Loucy (cell line): ENCODE results near the gene KCNH4.

Source experiments
- H2AFZ ChIP-seq: fragments of 200-600 bp; sonication (generic); 2 replicates; pipeline ENCODE4 v1.6.0; 2016; ENCODE audit warnings: antibody characterized with exemption, mild to moderate bottlenecking, low read length, moderate library complexity
- H3F3A ChIP-seq: fragments of 200-600 bp; 2 replicates; pipeline ENCODE4 v1.6.0; 2016; ENCODE audit warnings: antibody characterized with exemption, low read depth, mild to moderate bottlenecking
- H3K27me3 ChIP-seq: fragments of 200-600 bp; sonication (generic); 2 replicates; pipeline ENCODE4 v1.6.1; 2014; ENCODE audit warnings: low read length, mild to moderate bottlenecking; ENCODE audit not compliant: insufficient read depth, poor library complexity, severe bottlenecking
- H3K36me3 ChIP-seq: fragments of 200-600 bp; sonication (generic); 2 replicates; pipeline ENCODE4 v1.6.1; 2016; ENCODE audit warnings: low read length; ENCODE audit not compliant: insufficient read depth
- H3K4me1 ChIP-seq: fragments of 200-600 bp; sonication (generic); 2 replicates; pipeline ENCODE4 v1.5.1; 2014; ENCODE audit warnings: low read length, mild to moderate bottlenecking; ENCODE audit not compliant: insufficient read depth, poor library complexity, severe bottlenecking
- H3K4me2 ChIP-seq: fragments of 200-600 bp; sonication (generic); 2 replicates; pipeline ENCODE4 v1.6.0; 2014; ENCODE audit warnings: antibody characterized with exemption, low read length, low read depth, mild to moderate bottlenecking; ENCODE audit not compliant: poor library complexity, severe bottlenecking
- H3K4me3 ChIP-seq: fragments of 200-600 bp; sonication (generic); 2 replicates; pipeline ENCODE4 v1.5.1; 2014; ENCODE audit warnings: low read length, mild to moderate bottlenecking, mixed read lengths; ENCODE audit not compliant: poor library complexity, severe bottlenecking
- H3K79me2 ChIP-seq: fragments of 200-600 bp; sonication (generic); 2 replicates; pipeline ENCODE4 v1.6.1; 2014; ENCODE audit warnings: low read length; ENCODE audit not compliant: insufficient read depth
- H3K9ac ChIP-seq: fragments of 200-600 bp; sonication (generic); 2 replicates; pipeline ENCODE4 v1.6.0; 2014; ENCODE audit warnings: mild to moderate bottlenecking, low read depth, low read length, moderate library complexity; ENCODE audit not compliant: poor library complexity, severe bottlenecking
- H3K9me2 ChIP-seq: fragments of 200-600 bp; sonication (generic); replicated peaks from 2 replicates; pipeline ENCODE4 v1.6.1; 2016; ENCODE audit warnings: low read depth, low read length, mixed read lengths
- H3K9me3 ChIP-seq: fragments of 200-600 bp; sonication (generic); 2 replicates; pipeline ENCODE4 v1.6.1; 2014; ENCODE audit warnings: mild to moderate bottlenecking, antibody characterized with exemption, low read length, low read depth; ENCODE audit not compliant: insufficient read depth
- H4K20me1 ChIP-seq: fragments of 200-600 bp; sonication (generic); 2 replicates; pipeline ENCODE4 v1.6.0; 2014; ENCODE audit warnings: antibody characterized with exemption, low read length, mild to moderate bottlenecking; ENCODE audit not compliant: insufficient read depth, poor library complexity, severe bottlenecking
- CTCF ChIP-seq: fragments of 200-600 bp; sonication (generic); conservative IDR thresholded peaks from 2 replicates; pipeline ENCODE4 v1.5.1; 2014; ENCODE audit warnings: mild to moderate bottlenecking, antibody characterized with exemption, low read length
- EZH2phosphoT487 ChIP-seq: fragments of 200-600 bp; IDR thresholded peaks from 2 replicates; pipeline ENCODE4 v1.6.1; 2018; ENCODE audit warnings: antibody characterized with exemption, mild to moderate bottlenecking, moderate library complexity, borderline replicate concordance

Gene KCNH4

GRCh38 chr17:42114118-42114517 lies 66.8 kb downstream of the KCNH4 start:
- H3F3A ChIP-seq: no peaks in the 10 kb centered on the region
- peaks cover 13% of the 10 kb centered on the region; the same call in 1 of the 2 replicates for H3K79me2 ChIP-seq
- no peak for TF ChIP-seq EZH2phosphoT487
- TF ChIP-seq CTCF: no peak
- peaks cover 30% of the 10 kb centered on the region for H3K4me1 ChIP-seq
- H3K36me3 ChIP-seq: no peaks in the 10 kb centered on the region; the same call in 1 of the 2 replicates
- no peaks in the 10 kb centered on the region for H3K9me3 ChIP-seq
- no peaks in the 10 kb centered on the region for H3K27me3 ChIP-seq
- no peak overlapping the region for H3K4me3 ChIP-seq
- no peaks in the 10 kb centered on the region for H4K20me1 ChIP-seq
- no peak overlapping the region for H3K4me2 ChIP-seq
- H3K9me2 ChIP-seq: no peaks in the 10 kb centered on the region
- no peak overlapping the region for H2AFZ ChIP-seq
- no peak overlapping the region for H3K9ac ChIP-seq

- H3F3A ChIP-seq: no peaks in the 10 kb centered on the region
- H3K9ac ChIP-seq: peak overlapping the region; percentile 95
- H3K9me3 ChIP-seq: no peaks in the 10 kb centered on the region
- H3K4me2 ChIP-seq: peak overlapping the region; percentile 79
- no peaks in the 10 kb centered on the region for H4K20me1 ChIP-seq
- no peak for TF ChIP-seq EZH2phosphoT487
- TF ChIP-seq CTCF: no peak
- H3K4me1 ChIP-seq: peaks cover 30% of the 10 kb centered on the region
- H2AFZ ChIP-seq: no peak overlapping the region
- no peaks in the 10 kb centered on the region for H3K9me2 ChIP-seq
- H3K79me2 ChIP-seq: peaks cover 9% of the 10 kb centered on the region; the same call in 1 of the 2 replicates
- no peaks in the 10 kb centered on the region for H3K27me3 ChIP-seq
- H3K36me3 ChIP-seq: no peaks in the 10 kb centered on the region; the same call in 1 of the 2 replicates
- peak overlapping the region; percentile 82 for H3K4me3 ChIP-seq
Measured at GRCh38 chr17:42113293-42114069, 67.5 kb downstream of the KCNH4 start.

GRCh38 chr17:42112552-42113176 lies 68.3 kb downstream of the KCNH4 start, which contains the start of gene DHX58:
Gene DHX58, minus strand, starts transcription at chr17:42112714. Its CDS starts 822 bp downstream, at chr17:42111892.
- Histone ChIP-seq H3K4me2 (peak within 1 kb of the TSS; percentile 79), H3K9me2 (no peaks in the 10 kb centered on the region), H2AFZ (peak within 1 kb of the TSS; percentile 7; the same call in 1 of the 2 replicates), H4K20me1 (no peaks in the 10 kb centered on the region), H3K36me3 (no peaks in the 10 kb centered on the region; the same call in 1 of the 2 replicates), H3K4me3 (peak within 1 kb of the TSS; percentile 82), H3K4me1 (peaks cover 30% of the 10 kb centered on the region), H3K9ac (peak within 1 kb of the TSS; percentile 95), H3K79me2 (peaks cover 9% of the 10 kb centered on the region; the same call in 1 of the 2 replicates), H3F3A (no peaks in the 10 kb centered on the region), H3K9me3 (no peaks in the 10 kb centered on the region), H3K27me3 (no peaks in the 10 kb centered on the region)
- TF ChIP-seq CTCF (no peak), EZH2phosphoT487 (no peak)
